Heart left ventricle (tissue), 16 donors: Measurements from ENCODE around the gene XYLT2. TPM values are rescaled to one million over a fixed set of nuclear protein-coding genes. Genes with fewer than 3 reads are reported as not detected.
"Not testable (repeated sequence)": the region's sequence is repeated elsewhere in the genome, so short reads cannot be mapped to it uniquely, and the experiment has no call there.

ENCODE experiments used
- ATAC-seq, 4 donors: fragments of 200-7000 bp; cut with Tn5 transposase; one replicate each; pipeline ENCODE4 v1.9.1; 2020 to 2022; ENCODE audit warnings: moderate library complexity in 4 of 4, mild to moderate bottlenecking in 3 of 4, moderate number of reproducible peaks in 1 of 4
- DNase-seq, 5 donors: peaks; one replicate each; pipeline ENCODE4 v3.0.0-alpha.2; 2020
- H3K27ac ChIP-seq, 12 donors: fragments of 200-600 bp; sonication (generic) in 4 of 12; one replicate each; pipeline versions ENCODE4 v1.5.0 to v1.8.0; 2016 to 2022; ENCODE audit warnings: mild to moderate bottlenecking in 2 of 12
- H3K27me3 ChIP-seq, 9 donors: fragments of 200-600 bp; sonication (generic) in 2 of 9; one replicate each; pipeline versions ENCODE4 v1.5.1 to v1.8.0; 2016 to 2022; ENCODE audit warnings: mild to moderate bottlenecking in 3 of 9
- H3K36me3 ChIP-seq, 9 donors: fragments of 200-600 bp; sonication (generic) in 2 of 9; one replicate each; pipeline versions ENCODE4 v1.5.0 to v1.8.0; 2018 to 2022; ENCODE audit warnings: mild to moderate bottlenecking in 2 of 9
- H3K4me1 ChIP-seq, 12 donors: fragments of 200-600 bp; sonication (generic) in 4 of 12; one replicate each; pipeline versions ENCODE4 v1.5.0 to v1.8.0; 2016 to 2022; ENCODE audit warnings: mild to moderate bottlenecking in 3 of 12
- H3K4me3 ChIP-seq, 12 donors: fragments of 200-600 bp; sonication (generic) in 4 of 12; one replicate each; pipeline versions ENCODE4 v1.5.0 to v1.8.0; 2017 to 2022; ENCODE audit warnings: mild to moderate bottlenecking in 9 of 12, moderate library complexity in 4 of 12
- H3K9me3 ChIP-seq, 12 donors: fragments of 200-600 bp; sonication (generic) in 4 of 12; one replicate each; pipeline versions ENCODE4 v1.5.0 to v1.8.0; 2016 to 2022; ENCODE audit warnings: mild to moderate bottlenecking in 1 of 12
- POLR2A ChIP-seq, 2 donors: fragments of 450-650 bp; IDR thresholded peaks; one replicate each; pipeline ENCODE4 v1.6.1; 2017; ENCODE audit warnings: antibody characterized with exemption in 2 of 2, mild to moderate bottlenecking in 2 of 2, moderate library complexity in 2 of 2
- WGBS, 4 donors: extraction: QIAGEN DNeasy Blood & Tissue Kit in 2 of 4; methylation state at CpG; one replicate each; pipeline versions ENCODE4 v1.1.5 to v1.1.7; 2013 to 2018; 5-methylcytosine and 5-hydroxymethylcytosine counted together
- intact Hi-C, 10 donors: fragments of 100-400 bp; cut with DNase I; formaldehyde crosslinking; loops; one replicate each; pipeline versions ENCODE4 v1.11.1 to v1.14.2; 2022
- polyA plus RNA-seq, 2 donors: library from polyadenylated mRNA; stranded (reverse); fragments of 200-250 nt; gene quantifications; one replicate each; pipeline ENCODE4 v1.2.3, GENCODE V29; 2013
- total RNA-seq, 9 donors: library from RNA; depleted of rRNA in 2 of 9; stranded (reverse); fragments of >200 nt in 2 of 9; fragmentation: NEBNext Ultra II Directional in 3 of 9; extraction: Animal tissue kit (Norgen Biotek cat#: 25700) in 3 of 9; gene quantifications; one replicate each; pipeline versions ENCODE4 v1.1.0 to v1.2.4, GENCODE V29; 2016 to 2023
- TF ChIP-seq, protein P1 (sequence below), 12 donors: fragments of 200-600 bp; sonication (generic) in 4 of 12; IDR thresholded peaks; one replicate each; pipeline versions ENCODE4 v1.5.0 to v1.8.0; 2018 to 2022; ENCODE audit warnings: antibody characterized with exemption in 12 of 12, mild to moderate bottlenecking in 5 of 12
- donor health status: ischemic (EF 13 %, LVEDD 7.1; RV severe dilation, severe dysfunction).
- donor health status: healthy with polysubstance abuse.
- donor health status: DM: no; HTN: yes; CAD: no.
- donor health status: DM: no; HTN: no; CAD: no.
- donor health status: ischemic (EF 25% LVEDD 6.9; RV normal size, moderate dysfunction).
- donor health status: ischemic (EF 25% LVEDD 5.7; RV mildly dilated, moderate dysfunction).
- donor health status: healthy.
- donor health status: DM: yes; HTN: yes; CAD: no.
- donor health status: ischemic (EF 35%, LVEDD 5.7; RV mildly dilated, moderate dysfunction).
- donor health status: nonischemic (EF 11% LVEDD 7.7; RV severe dilation, severe dysfunction).
- donor health status: DM: yes; HTN: yes; CAD: no.
- donor health status: PGD.
- donor health status: ischemic (EF 29% LVEDD 5.4; RV normal size, mild dysfunction).
- donor health status: nonischemic (EF 23%, LVEDD 6.1; RV moderate dilation, normal function).

XYLT2 gene
- total and polyA plus RNA-seq, 11 donors: 9.5 to 19.2 (median 13.3) TPM

GRCh38 chr17:50299776-50300175 lies 46.1 kb upstream of the XYLT2 start:
- intact Hi-C loops: loop anchor here in 7 of 10 donors (5.0 to 10.0 kb wide), 4 partner anchors 205 to 275 kb away; partner anchors contain the start of gene PDK2 (in 3 of the 7)

DNA sequence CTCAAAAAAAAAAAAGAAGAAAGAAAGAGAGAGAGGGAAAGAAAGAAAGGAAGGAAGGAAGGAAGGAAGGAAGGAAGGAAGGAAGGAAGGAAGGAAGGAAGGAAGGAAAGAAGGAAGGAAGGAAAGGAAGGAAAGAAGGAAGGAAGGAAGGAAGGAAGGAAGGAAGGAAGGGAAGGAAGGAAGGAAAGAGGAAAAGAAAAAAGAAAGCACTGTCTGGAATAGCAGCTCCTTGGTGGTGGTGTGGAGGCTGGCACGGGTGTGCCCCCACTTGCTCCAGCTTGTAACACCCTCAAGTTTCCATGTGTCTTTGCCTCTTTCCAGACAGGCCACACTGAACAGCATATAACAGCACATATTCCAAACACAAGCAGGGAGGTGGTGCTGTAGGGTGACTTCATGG lies 45.1 kb upstream of the XYLT2 start:
- H3K4me3 ChIP-seq, ATAC-seq, intact Hi-C loops, H3K9me3 ChIP-seq, DNase-seq, H3K27ac ChIP-seq, H3K4me1 ChIP-seq, H3K27me3 ChIP-seq, H3K36me3 ChIP-seq: not testable (repeated sequence)
- WGBS, 4 donors: 63 to 77% (median 65%) methylated on average over 1 of the region's 1 CpG

More at GRCh38 chr17:50299776-50300175, 46.1 kb upstream of the XYLT2 start:
- Histone ChIP-seq H3K36me3 (no peaks in the 10 kb centered on the region), H3K27ac (no peak overlapping the region), H3K4me1 (peaks cover 0 to 3% (median under 1%) of the 10 kb centered on the region in 12 donors), H3K4me3 (no peak overlapping the region), H3K9me3 (no peaks in the 10 kb centered on the region), H3K27me3 (peaks cover 0 to 4% (median 0%) of the 10 kb centered on the region in 9 donors)
- no peak for DNase-seq
- no peak for ATAC-seq
- 69 to 84% (median 74%) methylated on average over 3 of the region's 3 CpGs for WGBS, 4 donors
- TF ChIP-seq, protein P1, sequence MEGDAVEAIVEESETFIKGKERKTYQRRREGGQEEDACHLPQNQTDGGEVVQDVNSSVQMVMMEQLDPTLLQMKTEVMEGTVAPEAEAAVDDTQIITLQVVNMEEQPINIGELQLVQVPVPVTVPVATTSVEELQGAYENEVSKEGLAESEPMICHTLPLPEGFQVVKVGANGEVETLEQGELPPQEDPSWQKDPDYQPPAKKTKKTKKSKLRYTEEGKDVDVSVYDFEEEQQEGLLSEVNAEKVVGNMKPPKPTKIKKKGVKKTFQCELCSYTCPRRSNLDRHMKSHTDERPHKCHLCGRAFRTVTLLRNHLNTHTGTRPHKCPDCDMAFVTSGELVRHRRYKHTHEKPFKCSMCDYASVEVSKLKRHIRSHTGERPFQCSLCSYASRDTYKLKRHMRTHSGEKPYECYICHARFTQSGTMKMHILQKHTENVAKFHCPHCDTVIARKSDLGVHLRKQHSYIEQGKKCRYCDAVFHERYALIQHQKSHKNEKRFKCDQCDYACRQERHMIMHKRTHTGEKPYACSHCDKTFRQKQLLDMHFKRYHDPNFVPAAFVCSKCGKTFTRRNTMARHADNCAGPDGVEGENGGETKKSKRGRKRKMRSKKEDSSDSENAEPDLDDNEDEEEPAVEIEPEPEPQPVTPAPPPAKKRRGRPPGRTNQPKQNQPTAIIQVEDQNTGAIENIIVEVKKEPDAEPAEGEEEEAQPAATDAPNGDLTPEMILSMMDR (IDR thresholded peaks at IDR 0.05): no peak

DNA sequence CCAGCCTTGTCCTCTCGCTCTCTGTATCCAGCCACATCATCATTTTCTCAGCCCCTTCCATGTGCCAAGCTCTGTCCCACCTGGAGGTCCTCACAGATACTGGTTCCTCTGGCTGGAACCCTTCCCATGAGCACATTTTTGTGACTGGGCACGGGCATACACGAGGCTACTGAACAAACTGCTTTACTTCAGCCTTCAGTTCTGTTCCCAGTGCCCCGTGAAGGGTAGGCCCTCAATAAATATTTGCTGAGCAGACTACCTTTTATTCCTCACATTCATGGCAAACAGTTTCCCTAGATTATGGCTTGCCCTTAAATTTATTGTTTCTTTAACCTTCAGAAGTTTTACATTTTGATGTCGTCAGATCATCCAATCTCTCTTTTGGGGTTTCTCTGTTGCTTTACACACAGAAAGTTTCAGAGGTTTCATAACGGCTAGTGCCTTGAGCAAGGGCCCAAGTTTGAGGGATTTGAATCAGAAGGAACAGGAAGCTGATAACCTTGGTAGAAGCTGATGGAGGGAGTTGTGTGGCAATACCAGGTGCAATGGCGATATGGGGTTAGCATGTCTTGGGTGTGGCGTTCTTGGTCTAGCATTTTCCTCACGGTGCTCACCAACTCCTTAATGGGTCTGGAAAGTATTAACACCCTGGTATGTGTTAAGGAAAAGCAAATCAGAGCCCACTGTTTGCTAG lies 43.9 kb upstream of the XYLT2 start:
- intact Hi-C loops: no loop called here

GRCh38 chr17:50303051-50303450 lies 42.9 kb upstream of the XYLT2 start:
- H3K27ac ChIP-seq: no peak overlapping the region
- no peak for ATAC-seq
- intact Hi-C loops: no loop called here
- TF ChIP-seq, protein P1 (IDR thresholded peaks at IDR 0.05): no peak
- no peak for TF ChIP-seq POLR2A (IDR thresholded peaks at IDR 0.05)
- no peak for DNase-seq
- WGBS, 4 donors: 82 to 85% (median 84%) methylated on average over 11 of the region's 11 CpGs
- H3K27me3 ChIP-seq: peaks cover 0 to 4% (median 0%) of the 10 kb centered on the region in 9 donors
- H3K4me1 ChIP-seq: peaks cover 0 to 10% (median 2%) of the 10 kb centered on the region in 12 donors
- no peaks in the 10 kb centered on the region for H3K9me3 ChIP-seq
- H3K36me3 ChIP-seq: no peaks in the 10 kb centered on the region
- H3K4me3 ChIP-seq: no peak overlapping the region

More for the DNA sequence above, 43.9 kb upstream of the XYLT2 start:
- Histone ChIP-seq H3K27me3 (peaks cover 0 to 4% (median 0%) of the 10 kb centered on the region in 9 donors), H3K9me3 (no peaks in the 10 kb centered on the region), H3K27ac (no peak overlapping the region), H3K4me1 (peaks cover 0 to 10% (median 2%) of the 10 kb centered on the region in 12 donors), H3K4me3 (no peak overlapping the region), H3K36me3 (no peaks in the 10 kb centered on the region)
- ATAC-seq: no peak
- no peak for DNase-seq
- 81 to 88% (median 84%) methylated on average over 9 of the region's 9 CpGs for WGBS, 4 donors
- no peak for TF ChIP-seq POLR2A (IDR thresholded peaks at IDR 0.05)
- TF ChIP-seq, protein P1 (IDR thresholded peaks at IDR 0.05): no peak
